ENCODE results near the gene PIGL. TPM values are rescaled to one million over a fixed set of nuclear protein-coding genes. Genes with fewer than 3 reads are reported as not detected.
A peak's percentile ranks its signal among the peaks of the same experiment; 100 is the strongest.

The PIGL gene
- total RNA-seq (ENCODE audit: low replicate concordance): 13.8 and 23.3 TPM in 2 replicates

DNA sequence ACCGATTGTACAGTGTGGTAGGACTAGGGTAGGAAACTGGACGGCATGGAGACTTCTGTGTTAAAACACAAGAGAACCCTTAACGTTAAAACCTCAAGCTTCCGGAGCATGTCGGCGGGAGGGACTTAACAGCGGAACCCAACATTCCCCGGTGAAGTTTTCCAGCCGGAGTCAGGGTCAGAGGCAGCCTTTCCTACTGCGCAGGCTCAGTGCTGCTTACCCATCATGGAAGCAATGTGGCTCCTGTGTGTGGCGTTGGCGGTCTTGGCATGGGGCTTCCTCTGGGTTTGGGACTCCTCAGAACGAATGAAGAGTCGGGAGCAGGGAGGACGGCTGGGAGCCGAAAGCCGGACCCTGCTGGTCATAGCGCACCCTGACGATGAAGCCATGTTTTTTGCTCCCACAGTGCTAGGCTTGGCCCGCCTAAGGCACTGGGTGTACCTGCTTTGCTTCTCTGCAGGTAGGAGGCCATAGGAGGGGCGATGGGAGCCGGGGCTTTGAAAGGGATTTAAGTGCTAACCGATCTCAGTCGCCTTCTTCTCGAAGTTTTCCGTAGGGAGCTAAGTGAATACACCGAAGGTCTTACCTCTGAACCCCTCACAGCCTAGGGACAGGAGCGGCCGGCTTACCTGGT, at the start of gene PIGL:
PIGL (plus strand) TSS at position 209 of the 634 bp plus-strand sequence; CDS start at position 226, 17 bp downstream.
- peak within 1 kb of the TSS; percentile 99 for H3K4me3 ChIP-seq (ENCODE audit: low read depth, low read length)
- TF ChIP-seq, protein P1, sequence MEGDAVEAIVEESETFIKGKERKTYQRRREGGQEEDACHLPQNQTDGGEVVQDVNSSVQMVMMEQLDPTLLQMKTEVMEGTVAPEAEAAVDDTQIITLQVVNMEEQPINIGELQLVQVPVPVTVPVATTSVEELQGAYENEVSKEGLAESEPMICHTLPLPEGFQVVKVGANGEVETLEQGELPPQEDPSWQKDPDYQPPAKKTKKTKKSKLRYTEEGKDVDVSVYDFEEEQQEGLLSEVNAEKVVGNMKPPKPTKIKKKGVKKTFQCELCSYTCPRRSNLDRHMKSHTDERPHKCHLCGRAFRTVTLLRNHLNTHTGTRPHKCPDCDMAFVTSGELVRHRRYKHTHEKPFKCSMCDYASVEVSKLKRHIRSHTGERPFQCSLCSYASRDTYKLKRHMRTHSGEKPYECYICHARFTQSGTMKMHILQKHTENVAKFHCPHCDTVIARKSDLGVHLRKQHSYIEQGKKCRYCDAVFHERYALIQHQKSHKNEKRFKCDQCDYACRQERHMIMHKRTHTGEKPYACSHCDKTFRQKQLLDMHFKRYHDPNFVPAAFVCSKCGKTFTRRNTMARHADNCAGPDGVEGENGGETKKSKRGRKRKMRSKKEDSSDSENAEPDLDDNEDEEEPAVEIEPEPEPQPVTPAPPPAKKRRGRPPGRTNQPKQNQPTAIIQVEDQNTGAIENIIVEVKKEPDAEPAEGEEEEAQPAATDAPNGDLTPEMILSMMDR (IDR thresholded peaks at IDR 0.05; ENCODE audit: insufficient read depth, low read length): no peak

DNA sequence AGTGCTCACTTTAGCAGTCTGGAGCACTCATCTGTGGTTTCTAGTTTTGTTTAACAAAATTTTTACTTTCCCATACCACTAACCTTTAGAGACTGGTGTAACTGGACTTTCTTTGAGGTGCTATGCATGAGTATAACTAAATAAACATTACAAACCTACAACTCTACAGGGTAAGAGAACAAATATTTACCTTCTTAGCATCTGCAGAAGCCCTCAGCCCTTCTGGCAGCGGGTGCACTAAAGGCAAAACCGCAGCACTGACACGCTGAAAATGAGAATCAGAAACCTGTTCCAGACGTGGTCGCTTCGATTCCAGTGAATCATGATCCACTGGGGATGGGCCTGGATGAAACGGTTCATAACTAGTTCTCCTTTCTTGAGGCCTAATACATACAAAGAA, 45.4 kb upstream of the PIGL start:
- TF ChIP-seq, protein P1 (IDR thresholded peaks at IDR 0.05; ENCODE audit: insufficient read depth, low read length): no peak
- no peak overlapping the region for H3K4me3 ChIP-seq (ENCODE audit: low read depth, low read length)
- no peak for DNase-seq (ENCODE audit: low read depth)

More for the DNA sequence above, at the start of gene PIGL:
- peak; percentile 98 for DNase-seq (ENCODE audit: low read depth)

DNA sequence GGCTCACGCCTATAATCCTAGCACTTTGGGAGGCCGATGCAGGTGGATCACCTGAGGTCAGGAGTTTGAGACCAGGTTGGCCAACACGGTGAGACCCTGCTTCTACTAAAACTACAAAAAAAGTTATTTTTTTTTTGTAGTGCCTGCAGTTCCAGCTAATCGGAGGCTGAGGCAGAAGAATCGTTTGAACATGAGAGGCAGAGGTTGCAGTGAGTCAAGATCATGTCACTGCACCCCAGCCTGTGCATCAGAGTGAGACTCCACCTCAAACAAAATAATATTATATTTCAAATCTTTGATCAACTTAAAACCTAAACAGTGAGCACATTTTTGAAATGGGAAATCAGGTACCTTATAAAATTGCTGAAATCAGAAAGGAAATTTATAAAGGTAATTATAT, 38.2 kb upstream of the PIGL start:
- TF ChIP-seq, protein P1 (IDR thresholded peaks at IDR 0.05; ENCODE audit: insufficient read depth, low read length): no peak
- no peak for DNase-seq (ENCODE audit: low read depth)
- no peak overlapping the region for H3K4me3 ChIP-seq (ENCODE audit: low read depth, low read length)

DNA sequence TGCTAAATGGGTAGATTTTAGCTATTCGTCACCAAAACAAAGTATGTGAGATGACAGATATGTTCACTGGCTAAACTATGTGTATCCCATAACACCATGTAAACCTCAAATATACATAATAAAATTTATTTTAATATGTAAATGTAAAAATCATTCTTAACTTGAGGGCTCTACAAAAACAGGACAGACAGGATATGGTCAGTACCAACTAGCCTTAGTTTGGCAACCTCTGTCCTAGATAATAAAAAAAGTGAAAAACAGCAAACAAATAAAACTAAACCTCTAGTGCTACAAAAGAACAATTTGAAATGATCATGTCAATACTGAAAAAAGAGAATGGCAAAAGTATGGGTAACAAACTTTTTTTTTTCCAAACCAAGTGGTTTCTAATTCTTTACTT, 35.4 kb upstream of the PIGL start:
- no peak for DNase-seq (ENCODE audit: low read depth)
- TF ChIP-seq, protein P1 (IDR thresholded peaks at IDR 0.05; ENCODE audit: insufficient read depth, low read length): no peak
- no peak overlapping the region for H3K4me3 ChIP-seq (ENCODE audit: low read depth, low read length)

DNA sequence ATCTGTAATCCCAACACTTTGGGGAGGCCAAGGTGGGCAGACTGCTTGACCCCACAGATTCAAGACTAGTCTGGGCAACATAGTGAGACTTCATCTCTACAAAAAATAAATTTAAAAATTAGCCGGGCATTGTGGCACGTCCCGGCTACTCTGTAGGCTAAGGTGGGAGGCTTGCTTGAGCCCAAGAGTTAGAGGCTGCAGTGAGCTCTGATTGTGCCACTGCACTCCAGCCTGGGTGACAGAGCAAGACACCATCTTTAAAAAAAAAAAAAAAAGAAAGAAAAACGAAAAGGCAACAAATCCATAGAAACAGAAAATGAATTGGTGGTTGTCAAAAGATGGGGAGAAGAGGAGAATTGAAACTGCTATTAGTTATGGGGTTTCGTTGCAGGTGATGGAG, 29.4 kb upstream of the PIGL start:
- no peak overlapping the region for H3K4me3 ChIP-seq (ENCODE audit: low read depth, low read length)
- TF ChIP-seq, protein P1 (IDR thresholded peaks at IDR 0.05; ENCODE audit: insufficient read depth, low read length): no peak
- no peak for DNase-seq (ENCODE audit: low read depth)

DNA sequence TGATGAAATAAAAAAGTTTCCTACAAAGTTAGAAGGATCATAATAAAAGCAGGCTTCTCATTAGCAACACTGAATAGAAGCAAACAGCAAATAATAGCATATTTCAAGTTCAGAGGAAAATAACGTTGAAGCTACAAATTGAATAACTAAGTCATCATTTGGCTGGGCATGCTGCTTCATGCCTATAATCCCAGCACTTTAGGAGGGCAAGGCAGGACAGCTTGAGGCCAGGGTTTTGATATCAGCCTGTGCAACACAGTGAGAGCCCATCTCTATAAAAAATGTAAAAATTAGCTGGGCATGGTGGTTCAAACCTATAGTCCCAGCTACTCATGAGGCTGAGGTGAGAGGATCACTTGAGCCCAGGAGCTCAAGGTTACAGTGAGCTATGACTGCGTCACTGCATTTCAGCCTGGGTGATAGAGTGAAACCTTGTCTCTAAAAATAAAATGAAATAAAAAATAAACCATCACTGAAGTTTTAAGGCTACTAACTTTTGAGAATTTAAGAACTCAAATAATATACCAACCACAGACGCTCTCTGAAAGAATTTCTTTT, 27.1 kb upstream of the PIGL start:
- H3K4me3 ChIP-seq (ENCODE audit: low read depth, low read length): no peak overlapping the region
- no peak for DNase-seq (ENCODE audit: low read depth)
- TF ChIP-seq, protein P1 (IDR thresholded peaks at IDR 0.05; ENCODE audit: insufficient read depth, low read length): no peak

All from fibroblast of the aortic adventitia (primary cell).